Measurements from ENCODE around the gene FGF14.

- TF ChIP-seq MXI1 (IDR thresholded peaks at IDR 0.05; ENCODE audit: borderline replicate concordance, low read depth, low read length) = no peak
- no peak for TF ChIP-seq CTCF (conservative IDR thresholded peaks at IDR 0.05; ENCODE audit: low read depth, low read length)
- TF ChIP-seq POLR2A (IDR thresholded peaks at IDR 0.05; ENCODE audit: low read depth, low read length) = no peak
- no peak for TF ChIP-seq RCOR1 (IDR thresholded peaks at IDR 0.05; ENCODE audit: insufficient replicate concordance, low read length)
- no peak for TF ChIP-seq BHLHE40 (IDR thresholded peaks at IDR 0.05; ENCODE audit: low read depth, low read length)
- TF ChIP-seq MAFK (IDR thresholded peaks at IDR 0.05; ENCODE audit: low read depth, low read length) = peak; percentile 45
- TF ChIP-seq SMC3 (IDR thresholded peaks at IDR 0.05; ENCODE audit: low read depth, low read length) = no peak
Observed at GRCh38 chr13:102226591-102226990, 175.3 kb downstream of the FGF14 start.

All from IMR-90 (cell line).